HEK293T (cell line): ENCODE data around the gene TLR5.

Experiments used
- CTCF ChIA-PET: fragments of 350-600 bp; formaldehyde crosslinking; extraction: SDS; loops from one replicate; lab custom pipeline; 2021; ENCODE audit warnings: antibody characterized with exemption, inconsistent platforms; lab: Yijun Ruan, JAX
- POLR2A ChIA-PET: fragments of 350-600 bp; formaldehyde crosslinking; extraction: SDS; loops from one replicate; lab custom pipeline; 2020; ENCODE audit warnings: antibody characterized with exemption, inconsistent platforms; lab: Yijun Ruan, JAX
- DNase-seq: peaks from one replicate; pipeline ENCODE4 v3.0.0; 2012; ENCODE audit warnings: mixed read lengths; ENCODE audit errors: extremely low spot score
- ARNT ChIP-seq: fragments of 450-650 bp; IDR thresholded peaks from 2 replicates; pipeline ENCODE4 v1.6.1; 2017; ENCODE audit warnings: mild to moderate bottlenecking
- BHLHE40 ChIP-seq: fragments of 450-650 bp; IDR thresholded peaks from 2 replicates; pipeline ENCODE4 v1.6.1; 2016; ENCODE audit warnings: mild to moderate bottlenecking, moderate library complexity, borderline replicate concordance
- CTBP1 ChIP-seq: fragments of 450-650 bp; IDR thresholded peaks from 2 replicates; pipeline ENCODE4 v1.6.1; 2016; ENCODE audit warnings: borderline replicate concordance
- ELF4 ChIP-seq: fragments of 450-650 bp; IDR thresholded peaks from 2 replicates; pipeline ENCODE4 v1.6.1; 2017; ENCODE audit warnings: antibody characterized with exemption
- FOXA1 ChIP-seq: fragments of 450-650 bp; IDR thresholded peaks from 2 replicates; pipeline ENCODE4 v1.6.1; 2016; ENCODE audit warnings: mild to moderate bottlenecking
- FOXK2 ChIP-seq: fragments of 450-650 bp; IDR thresholded peaks from 2 replicates; pipeline ENCODE4 v1.6.1; 2016; ENCODE audit warnings: mild to moderate bottlenecking
- FOXM1 ChIP-seq: fragments of 450-650 bp; IDR thresholded peaks from 2 replicates; pipeline ENCODE4 v1.6.1; 2017; ENCODE audit warnings: mild to moderate bottlenecking, borderline replicate concordance
- HDGF ChIP-seq: fragments of 450-650 bp; IDR thresholded peaks from 2 replicates; pipeline ENCODE4 v1.6.1; 2017; ENCODE audit warnings: antibody characterized with exemption, borderline replicate concordance
- L3MBTL2 ChIP-seq: fragments of 450-650 bp; conservative IDR thresholded peaks from 2 replicates; pipeline ENCODE4 v1.6.1; 2016; ENCODE audit warnings: mild to moderate bottlenecking
- LEF1 ChIP-seq: fragments of 450-650 bp; IDR thresholded peaks from 2 replicates; pipeline ENCODE4 v1.6.1; 2017; ENCODE audit warnings: mild to moderate bottlenecking, borderline replicate concordance
- NFRKB ChIP-seq: fragments of 450-650 bp; IDR thresholded peaks from 2 replicates; pipeline ENCODE4 v1.6.1; 2016; ENCODE audit warnings: mild to moderate bottlenecking, moderate library complexity
- SP1 ChIP-seq: fragments of 450-650 bp; IDR thresholded peaks from 2 replicates; pipeline ENCODE4 v1.6.1; 2017
- SUZ12 ChIP-seq: fragments of 450-650 bp; IDR thresholded peaks from 2 replicates; pipeline ENCODE4 v1.6.1; 2016; ENCODE audit warnings: mild to moderate bottlenecking
- TARDBP ChIP-seq: fragments of 450-650 bp; IDR thresholded peaks from 2 replicates; pipeline ENCODE4 v1.6.1; 2016
- ZNF384 ChIP-seq: fragments of 450-650 bp; IDR thresholded peaks from 2 replicates; pipeline ENCODE4 v1.6.1; 2016
- TF ChIP-seq, protein P1 (sequence below): fragments of 450-650 bp; IDR thresholded peaks from 2 replicates; pipeline ENCODE4 v1.6.1; 2016

Gene TLR5

GRCh38 chr1:223186800-223187199, 43.8 kb upstream of the TLR5 start:
- ChIA-PET CTCF (no interaction called here), POLR2A (no interaction called here)
- TF ChIP-seq FOXM1, result no peak
- TF ChIP-seq HDGF, result no peak
- TF ChIP-seq TARDBP, result no peak
- no peak for TF ChIP-seq SP1
- no peak for TF ChIP-seq NFRKB
- no peak for TF ChIP-seq CTBP1
- TF ChIP-seq ZNF384, result no peak
- no peak for TF ChIP-seq BHLHE40
- TF ChIP-seq, protein P1, sequence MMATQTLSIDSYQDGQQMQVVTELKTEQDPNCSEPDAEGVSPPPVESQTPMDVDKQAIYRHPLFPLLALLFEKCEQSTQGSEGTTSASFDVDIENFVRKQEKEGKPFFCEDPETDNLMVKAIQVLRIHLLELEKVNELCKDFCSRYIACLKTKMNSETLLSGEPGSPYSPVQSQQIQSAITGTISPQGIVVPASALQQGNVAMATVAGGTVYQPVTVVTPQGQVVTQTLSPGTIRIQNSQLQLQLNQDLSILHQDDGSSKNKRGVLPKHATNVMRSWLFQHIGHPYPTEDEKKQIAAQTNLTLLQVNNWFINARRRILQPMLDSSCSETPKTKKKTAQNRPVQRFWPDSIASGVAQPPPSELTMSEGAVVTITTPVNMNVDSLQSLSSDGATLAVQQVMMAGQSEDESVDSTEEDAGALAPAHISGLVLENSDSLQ, result no peak
- no peak for TF ChIP-seq ARNT
- TF ChIP-seq FOXK2, result no peak
- TF ChIP-seq ELF4, result no peak
- no peak for DNase-seq

DNA sequence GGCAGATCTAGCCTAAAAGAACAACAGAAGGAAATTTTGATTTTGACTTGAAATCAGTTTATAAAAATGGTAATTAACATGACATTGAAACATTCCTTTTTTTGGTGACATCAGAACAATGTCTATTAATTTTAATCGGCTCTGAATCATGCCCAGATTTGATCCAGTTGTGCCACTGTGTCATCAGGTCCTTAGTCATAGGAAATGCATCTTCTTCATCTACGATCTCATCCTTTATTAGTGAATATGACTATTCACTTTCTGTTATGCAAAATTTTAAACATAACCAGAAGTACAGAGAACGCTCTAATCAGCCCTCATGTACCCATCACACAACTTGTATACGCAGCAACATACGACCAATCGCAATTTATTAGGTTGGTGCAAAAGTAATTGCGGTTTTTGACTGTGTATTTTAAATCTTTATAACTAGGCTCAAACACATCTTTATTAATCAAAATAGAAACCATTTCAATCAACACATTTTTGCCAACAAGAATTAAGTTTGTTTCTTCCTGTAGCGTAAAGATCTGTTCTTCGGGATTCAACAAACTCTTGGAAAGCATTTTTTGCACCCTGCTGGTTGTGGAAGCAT, 40.3 kb upstream of the TLR5 start:
- ChIA-PET POLR2A (no interaction called here), CTCF (no interaction called here)
- DNase-seq, result no peak
- no peak for TF ChIP-seq FOXM1
- TF ChIP-seq FOXK2, result no peak
- TF ChIP-seq ELF4, result peak; percentile 85

GRCh38 chr1:223180731-223181321, 37.8 kb upstream of the TLR5 start:
- no peak for TF ChIP-seq ARNT
- TF ChIP-seq, protein P1, result no peak
- TF ChIP-seq FOXM1, result no peak
- TF ChIP-seq SUZ12, result no peak
- ChIA-PET CTCF (interaction anchor here (0.5 to 1.3 kb wide), 3 partner anchors 56 to 1203 kb away, joined by 3 to 5 read pairs (median 4); no protein-coding TSS in a partner anchor), POLR2A (no interaction called here)
- DNase-seq, result no peak

DNA sequence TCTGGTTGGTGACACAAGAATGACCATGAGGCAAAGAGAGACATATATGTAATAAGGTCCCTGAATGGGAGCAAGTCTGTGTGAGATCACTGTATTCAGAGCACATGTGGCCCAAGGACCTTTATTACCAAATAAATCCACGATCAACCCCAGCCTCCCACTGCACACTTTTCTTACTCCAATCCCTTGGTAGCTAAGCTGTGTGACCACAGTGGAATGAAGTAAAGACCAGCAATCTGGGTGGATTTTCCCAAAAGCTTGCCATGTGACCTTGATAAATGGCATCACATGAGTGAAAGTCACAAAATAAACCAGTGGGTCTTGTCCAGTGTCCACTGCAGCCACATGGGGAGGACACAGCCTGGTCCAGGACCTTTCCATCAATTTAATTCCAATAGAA, 36.7 kb upstream of the TLR5 start:
- TF ChIP-seq SUZ12 (no peak), NFRKB (no peak), LEF1 (no peak), ARNT (no peak), CTBP1 (no peak), FOXM1 (no peak), FOXK2 (no peak), ELF4 (no peak), L3MBTL2 (no peak), BHLHE40 (no peak), TARDBP (no peak), ZNF384 (no peak), SP1 (no peak)
- DNase-seq, result no peak
- ChIA-PET POLR2A (no interaction called here), CTCF (interaction anchor here (1.2 to 1.3 kb wide), 2 partner anchors 55 to 377 kb away, joined by 3 to 4 read pairs; no protein-coding TSS in a partner anchor)

DNA sequence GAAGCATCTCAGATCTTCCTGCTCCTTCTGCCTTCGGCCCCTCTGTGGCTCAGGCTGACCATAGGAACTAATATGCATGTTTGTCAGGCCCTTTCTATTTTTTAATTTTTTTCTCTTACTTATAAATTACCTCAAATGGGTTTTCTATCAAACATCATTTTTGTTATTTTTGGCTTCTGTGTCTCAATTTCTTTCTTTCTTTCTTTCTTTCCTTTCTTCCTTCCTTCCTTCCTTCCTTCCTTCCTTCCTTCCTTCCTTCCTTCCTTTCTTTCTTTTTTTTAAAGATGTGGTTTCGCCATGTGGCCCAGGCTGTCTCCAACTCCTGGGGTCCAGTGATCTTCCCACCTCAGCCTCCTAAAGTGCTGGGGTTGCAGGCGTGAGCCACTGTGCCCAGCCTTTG, 36.2 kb upstream of the TLR5 start:
- no peak for DNase-seq
- TF ChIP-seq TARDBP, result no peak
- no peak for TF ChIP-seq BHLHE40
- no peak for TF ChIP-seq FOXM1
- TF ChIP-seq ELF4, result no peak
- TF ChIP-seq NFRKB, result no peak
- no peak for TF ChIP-seq FOXA1
- no peak for TF ChIP-seq LEF1
- TF ChIP-seq, protein P1, result no peak
- TF ChIP-seq L3MBTL2, result no peak
- no peak for TF ChIP-seq CTBP1
- no peak for TF ChIP-seq SUZ12
- TF ChIP-seq SP1, result no peak
- TF ChIP-seq HDGF, result no peak
- POLR2A ChIA-PET, result no interaction called here
- CTCF ChIA-PET, result no interaction called here

GRCh38 chr1:223177681-223178080, 34.6 kb upstream of the TLR5 start:
- ChIA-PET POLR2A (no interaction called here), CTCF (no interaction called here)
- no peak for DNase-seq
- no peak for TF ChIP-seq SUZ12
- no peak for TF ChIP-seq NFRKB

GRCh38 chr1:223176437-223176836, 33.4 kb upstream of the TLR5 start:
- no peak for TF ChIP-seq BHLHE40
- no peak for TF ChIP-seq FOXA1
- TF ChIP-seq, protein P1, result no peak
- TF ChIP-seq HDGF, result no peak
- no peak for TF ChIP-seq NFRKB
- TF ChIP-seq TARDBP, result no peak
- no peak for TF ChIP-seq CTBP1
- no peak for TF ChIP-seq FOXK2
- no peak for TF ChIP-seq FOXM1
- no peak for TF ChIP-seq L3MBTL2
- no peak for TF ChIP-seq ELF4
- no peak for TF ChIP-seq ARNT
- no peak for TF ChIP-seq SUZ12
- no peak for TF ChIP-seq SP1
- CTCF ChIA-PET, result no interaction called here
- POLR2A ChIA-PET, result no interaction called here
- DNase-seq, result no peak
